Posterior vena cava (tissue), 2 donors: ENCODE data around the gene LY6G6D. TPM values are rescaled to one million over a fixed set of nuclear protein-coding genes. Genes with fewer than 3 reads are reported as not detected.

Source experiments
- DNase-seq: peaks from one replicate; pipeline ENCODE4 v3.0.0-alpha.2; 2020; ENCODE audit warnings: low spot score
- intact Hi-C, 2 donors: fragments of 100-400 bp; cut with DNase I; formaldehyde crosslinking; loops; one replicate each; pipeline versions ENCODE4 v1.14.1 to v1.14.2; 2022 to 2023
- total RNA-seq, 2 donors: library from RNA; stranded (reverse); fragmentation: NEBNext Ultra II Directional; extraction: Animal tissue kit (Norgen Biotek cat#: 25700); gene quantifications; one replicate each; pipeline ENCODE4 v1.2.1, GENCODE V29; 2021
- donor health status: DM: yes; HTN: yes; CAD: no.
- donor health status: DM: yes; HTN: yes; CAD: no.

Gene LY6G6D
- total RNA-seq, 2 donors from 2014 or later: not detected

DNA sequence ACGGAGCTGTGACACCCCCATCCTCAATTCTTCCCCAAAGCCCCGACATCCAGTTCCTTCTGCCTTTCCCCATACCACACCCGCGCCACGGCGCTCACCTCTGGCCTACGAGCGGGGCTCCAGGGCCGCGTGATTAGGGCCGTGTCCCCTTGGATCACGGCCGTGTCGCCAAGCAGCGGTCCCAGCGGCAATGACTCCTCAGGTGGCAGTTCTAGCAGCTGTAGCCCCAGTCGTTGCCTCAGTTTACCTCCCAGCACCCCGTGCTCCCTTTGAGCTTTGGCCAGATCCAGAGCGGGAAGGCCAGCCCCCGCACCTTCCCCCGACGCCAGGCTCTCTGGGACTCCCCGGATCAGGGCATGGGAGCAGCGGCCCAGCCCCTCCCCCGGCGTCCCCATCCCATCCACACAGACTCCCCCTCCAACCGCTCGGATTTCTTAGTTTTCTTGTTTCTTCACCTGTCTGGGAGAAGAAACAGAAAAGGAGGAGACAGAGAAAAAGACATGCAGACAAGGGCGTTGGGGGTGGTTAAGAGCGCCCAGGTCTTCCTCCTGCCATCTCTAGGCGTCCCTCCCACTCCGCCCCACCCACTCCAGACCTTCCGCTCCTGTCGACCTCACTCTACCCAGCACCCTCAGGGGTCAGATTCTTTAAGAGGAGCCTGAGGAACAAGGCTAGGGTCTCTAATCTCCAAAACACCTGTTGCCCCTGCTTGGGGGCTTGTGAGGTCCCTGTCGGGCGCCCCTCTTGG lies 13.8 kb downstream of the LY6G6D start, which contains the start of gene DDAH2:
DDAH2 (minus strand) TSS at position 533 of the 748 bp plus-strand sequence; CDS start at position 395, 138 bp downstream.
- peak; percentile 85 for DNase-seq

DNA sequence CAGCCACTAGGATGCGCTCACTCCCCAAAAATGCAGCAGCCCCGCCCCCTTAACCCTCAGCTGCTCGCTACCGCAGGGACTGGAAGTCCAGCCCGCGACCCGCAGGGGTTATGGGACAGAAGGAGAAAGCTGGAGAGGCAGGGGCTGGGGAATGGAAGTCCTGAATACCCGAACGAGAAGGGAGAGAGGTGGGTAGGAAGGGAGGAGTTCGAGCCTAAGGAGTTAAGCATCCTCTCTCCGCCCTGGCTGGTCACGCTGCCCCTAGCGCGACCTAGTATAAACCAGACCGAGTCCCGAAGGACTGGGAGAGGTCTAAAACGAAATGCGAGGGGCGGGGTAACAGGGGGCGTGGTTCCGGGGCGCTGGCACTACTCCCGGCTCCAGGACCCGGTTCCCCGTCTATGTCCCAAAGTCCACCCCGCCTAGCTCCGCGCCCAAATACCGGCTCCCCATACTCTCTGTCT lies 14.4 kb downstream of the LY6G6D start:
- intact Hi-C loops: loop anchor here in 1 of 2 donors (10.0 kb wide), 2 partner anchors 65 to 725 kb away; partner anchors contain the start of gene VARS1

More for the DNA sequence above, 13.8 kb downstream of the LY6G6D start, which contains the start of gene DDAH2:
- intact Hi-C loops: loop anchor here in 1 of 2 donors (10.0 kb wide), 2 partner anchors 66 to 724 kb away; partner anchors contain the start of gene VARS1

DNA sequence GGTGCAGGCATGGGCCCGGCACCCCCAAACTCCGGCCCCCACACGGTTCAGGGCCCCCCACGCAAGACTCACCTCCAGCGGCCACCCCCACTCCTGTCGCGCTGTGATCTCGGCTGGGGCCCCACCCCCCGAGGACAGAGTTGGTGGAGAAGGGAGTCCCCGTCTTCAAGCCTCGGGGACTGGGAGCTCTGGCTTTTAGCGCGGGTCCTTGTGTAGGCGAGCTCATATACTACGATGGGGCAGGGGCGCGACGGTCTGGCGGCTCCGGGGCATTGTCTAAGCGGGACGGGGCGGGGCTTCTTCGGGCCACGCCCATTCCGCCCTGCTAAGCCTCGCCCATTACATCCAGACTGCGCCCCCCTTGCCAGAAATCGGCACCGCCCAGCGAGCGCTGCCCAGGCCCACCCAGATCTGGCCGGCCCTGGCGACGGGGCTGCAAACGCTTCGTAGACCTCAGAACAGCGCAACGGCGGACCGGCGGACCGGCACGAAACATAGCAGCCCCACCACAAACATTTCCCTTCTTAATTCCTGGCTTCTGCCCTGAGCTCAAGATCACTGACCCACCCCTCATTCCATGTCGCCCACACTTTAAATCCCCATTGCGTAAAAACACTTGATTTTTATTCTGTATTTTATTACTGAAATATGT lies 15.0 kb downstream of the LY6G6D start:
- DNase-seq: peak; percentile 97
- intact Hi-C loops: loop anchor here (10.0 kb wide), 2 partner anchors 65 to 725 kb away; partner anchors contain the start of gene VARS1 (in 2 of the 2)

More for the DNA sequence above, 14.4 kb downstream of the LY6G6D start:
- DNase-seq: peak; percentile 98

- intact Hi-C loops: loop anchor here in 1 of 2 donors (10.0 kb wide), 1 partner anchor 64 kb away; the partner anchor contains the start of gene VARS1
- no peak for DNase-seq
Measured at GRCh38 chr6:31730631-31731086, 15.5 kb downstream of the LY6G6D start.

DNA sequence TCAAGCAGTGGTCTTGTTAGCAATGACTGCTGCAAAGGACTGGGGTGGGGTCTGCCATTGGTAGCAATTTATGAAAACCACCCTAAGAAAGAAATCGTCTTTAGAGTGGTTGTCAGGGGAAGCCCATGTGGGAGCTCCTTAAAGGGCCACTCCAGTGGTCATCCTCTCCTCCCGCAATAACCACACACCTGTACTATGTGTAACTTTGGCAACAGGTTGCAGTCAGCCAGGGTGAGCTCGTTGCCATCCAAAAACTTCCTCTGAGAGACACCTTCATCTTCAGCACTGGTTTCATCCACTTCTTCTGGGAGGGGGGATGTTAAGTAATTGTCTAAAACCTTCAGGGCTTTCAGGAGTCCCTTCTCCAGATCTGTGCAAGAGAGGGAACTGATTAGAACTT lies 16.9 kb downstream of the LY6G6D start:
- intact Hi-C loops: loop anchor here in 1 of 2 donors (10.0 kb wide), 1 partner anchor 63 kb away; the partner anchor contains the start of gene VARS1

DNA sequence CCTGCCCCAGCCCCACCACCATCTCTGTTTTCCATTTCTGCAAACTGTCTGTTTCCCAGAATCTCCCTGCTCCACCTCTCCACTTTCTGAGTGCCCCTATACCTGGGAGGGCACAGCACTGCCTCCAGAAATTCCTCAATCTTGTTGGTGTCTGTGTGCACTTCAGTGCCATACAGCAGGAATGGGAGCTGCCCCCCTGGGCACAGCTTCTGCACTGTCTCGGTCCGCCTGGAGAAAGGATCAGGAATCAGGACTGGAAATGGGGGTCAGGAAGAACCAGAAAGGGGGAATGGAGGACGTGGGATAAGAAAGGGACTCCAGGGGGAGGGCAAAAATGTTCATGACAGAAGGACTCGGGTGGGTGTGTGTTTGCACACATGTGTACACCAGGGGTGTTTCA lies 18.6 kb downstream of the LY6G6D start:
- no peak for DNase-seq
- intact Hi-C loops: loop anchor here (1.0 to 10.0 kb wide), 2 partner anchors 20 to 61 kb away; partner anchors contain the start of gene VARS1 (in 1 of the 2)

More for the DNA sequence above, 16.9 kb downstream of the LY6G6D start:
- DNase-seq: no peak

DNA sequence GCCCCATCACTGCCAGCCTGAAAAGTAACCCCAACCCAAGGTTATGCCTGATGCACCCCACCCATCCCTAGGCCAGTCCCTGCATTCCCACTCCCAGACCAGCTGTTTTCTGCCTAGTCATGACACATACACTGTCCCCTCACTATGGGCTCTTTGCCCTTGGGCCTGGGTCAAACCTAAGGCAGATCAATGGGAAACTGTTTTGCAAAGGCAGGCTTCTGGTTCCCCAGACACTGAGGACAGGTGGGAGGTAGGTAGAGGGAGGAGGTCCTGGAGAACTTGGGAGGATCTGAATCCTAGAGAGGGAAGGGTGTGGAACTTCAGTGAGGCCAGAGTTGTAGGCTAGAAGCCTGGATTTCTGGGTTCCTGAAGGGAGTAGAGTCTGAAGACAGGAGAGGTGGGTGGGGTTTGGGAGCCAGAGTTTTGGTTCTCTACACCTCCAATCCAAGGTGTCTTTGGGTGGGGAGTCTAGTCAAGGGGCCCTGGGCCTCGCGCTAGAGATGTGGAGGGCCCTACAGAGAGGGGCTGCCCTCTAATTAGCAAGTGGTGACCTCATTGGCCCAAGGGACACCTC lies 19.2 kb downstream of the LY6G6D start:
- intact Hi-C loops: loop anchor here in 1 of 2 donors (10.0 kb wide), 1 partner anchor 60 kb away; the partner anchor contains the start of gene VARS1
- DNase-seq: no peak

DNA sequence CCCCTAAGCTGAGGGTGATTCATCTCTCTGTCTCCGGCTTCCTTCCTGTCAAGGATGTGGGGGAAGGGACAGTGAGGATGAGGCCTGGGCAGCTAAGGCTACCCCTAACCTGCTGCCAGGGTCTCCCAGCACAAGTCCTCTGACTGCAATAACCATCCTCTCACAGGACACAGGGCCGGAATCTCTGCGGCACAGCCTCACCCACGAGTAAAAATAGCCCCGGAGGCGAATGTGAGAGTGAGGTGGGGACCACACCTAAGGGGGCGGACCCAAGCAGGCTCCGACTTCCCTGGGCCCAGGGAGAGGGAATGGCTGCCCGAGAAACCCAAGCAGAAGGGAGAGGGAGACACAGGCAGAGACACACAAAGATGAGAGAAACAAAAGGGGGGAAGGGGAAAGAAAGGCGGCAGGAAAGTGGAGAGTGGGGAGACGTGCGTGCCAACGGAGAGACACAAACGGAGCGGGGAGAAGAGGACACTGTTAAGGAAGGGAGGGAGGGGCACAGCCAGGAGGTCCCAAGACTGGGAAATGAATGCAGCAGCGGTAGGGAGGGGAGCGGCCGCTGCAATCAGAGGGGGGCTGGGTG lies 19.8 kb downstream of the LY6G6D start:
- no peak for DNase-seq
- intact Hi-C loops: loop anchor here in 1 of 2 donors (10.0 kb wide), 1 partner anchor 60 kb away; the partner anchor contains the start of gene VARS1

- intact Hi-C loops: loop anchor here in 1 of 2 donors (10.0 kb wide), 1 partner anchor 59 kb away; the partner anchor contains the start of gene VARS1
- DNase-seq: peak; percentile 96
Measured at GRCh38 chr6:31736021-31736767, 21.0 kb downstream of the LY6G6D start, which contains the start of gene CLIC1. Gene CLIC1 (minus strand): TSS chr6:31736530. CDS start chr6:31736300, 230 bp downstream.

GRCh38 chr6:31736768-31737314 lies 21.7 kb downstream of the LY6G6D start:
- no peak for DNase-seq
- intact Hi-C loops: loop anchor here in 1 of 2 donors (10.0 kb wide), 1 partner anchor 58 kb away; the partner anchor contains the start of gene VARS1

DNA sequence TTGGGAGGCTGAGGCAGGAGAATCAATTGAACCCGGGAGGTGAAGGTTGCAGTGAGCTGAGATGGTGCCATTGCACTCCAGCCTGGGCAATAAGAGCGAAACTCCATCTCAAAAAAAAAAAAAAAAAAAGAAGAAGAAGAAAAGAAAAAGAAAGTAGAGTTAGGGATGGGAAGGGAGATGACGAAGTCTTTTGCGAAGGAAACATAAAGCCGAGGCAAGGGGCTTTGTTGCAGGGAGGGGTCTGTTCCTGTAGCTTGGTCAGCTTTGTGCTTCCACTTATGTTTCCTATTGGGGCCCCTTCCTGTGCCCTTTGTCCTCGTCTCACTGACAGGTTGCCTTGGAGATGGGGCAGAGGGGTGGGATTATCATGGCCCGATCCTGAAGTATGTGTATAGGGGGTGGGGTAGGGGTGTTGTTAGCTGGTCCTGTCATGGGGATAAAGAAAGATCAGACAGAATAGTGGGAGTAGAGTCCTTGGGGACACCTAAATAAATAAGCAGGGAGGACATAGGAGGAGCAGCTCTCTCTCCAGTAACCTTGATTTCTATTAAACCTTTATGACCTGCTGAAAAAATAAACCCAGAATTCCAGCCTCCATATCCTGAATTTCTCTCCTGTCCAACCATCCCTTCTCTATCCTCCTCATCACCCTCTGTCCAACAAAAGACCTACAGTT lies 22.3 kb downstream of the LY6G6D start:
- intact Hi-C loops: loop anchor here in 1 of 2 donors (10.0 kb wide), 1 partner anchor 57 kb away; the partner anchor contains the start of gene VARS1
- DNase-seq: no peak

GRCh38 chr6:31737991-31738979 lies 23.1 kb downstream of the LY6G6D start:
- no peak for DNase-seq
- intact Hi-C loops: loop anchor here in 1 of 2 donors (10.0 kb wide), 1 partner anchor 57 kb away; the partner anchor contains the start of gene VARS1

DNA sequence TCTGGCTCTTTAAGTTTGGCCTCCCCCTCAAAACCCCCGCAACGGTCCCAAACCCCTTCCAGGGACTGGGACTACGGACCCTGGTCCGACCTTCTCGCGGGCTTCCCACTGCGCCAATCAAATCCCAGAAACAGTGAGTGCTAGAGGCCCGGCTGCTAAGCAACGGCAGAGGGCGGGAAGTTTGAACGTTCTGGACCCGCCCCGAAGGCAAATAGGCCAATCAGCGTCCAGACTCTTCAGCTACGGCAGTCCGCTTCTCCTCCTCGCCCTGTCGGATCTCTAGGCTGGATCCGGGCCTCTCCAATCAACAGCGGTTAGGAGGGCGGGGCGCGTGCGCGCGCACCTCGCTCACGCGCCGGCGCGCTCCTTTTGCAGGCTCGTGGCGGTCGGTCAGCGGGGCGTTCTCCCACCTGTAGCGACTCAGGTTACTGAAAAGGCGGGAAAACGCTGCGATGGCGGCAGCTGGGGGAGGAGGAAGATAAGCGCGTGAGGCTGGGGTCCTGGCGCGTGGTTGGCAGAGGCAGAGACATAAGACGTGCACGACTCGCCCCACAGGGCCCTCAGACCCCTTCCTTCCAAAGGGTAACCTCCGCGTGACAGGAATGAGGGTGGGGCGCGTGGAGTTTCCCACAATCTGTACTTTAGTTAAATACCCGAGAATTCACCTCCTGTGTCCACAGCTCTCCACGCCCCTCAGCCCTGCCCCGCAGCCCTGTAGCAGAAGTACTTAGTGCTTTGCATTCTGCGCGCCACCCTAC lies 24.7 kb downstream of the LY6G6D start, which contains the start of gene MSH5:
MSH5 (plus strand) TSS at position 367 of the 758 bp plus-strand sequence. CDS start 462 bp downstream, outside the sequence.
- peak; percentile 99 for DNase-seq

GRCh38 chr6:31740397-31741223 lies 25.5 kb downstream of the LY6G6D start:
- no peak for DNase-seq
- intact Hi-C loops: no loop called here

More for the DNA sequence above, 24.7 kb downstream of the LY6G6D start, which contains the start of gene MSH5:
- intact Hi-C loops: loop anchor here in 1 of 2 donors (10.0 kb wide), 1 partner anchor 55 kb away; the partner anchor contains the start of gene VARS1
